GM23338 (cell line): ENCODE measurements around the gene GAL3ST2. TPM values are rescaled to one million over a fixed set of nuclear protein-coding genes. Genes with fewer than 3 reads are reported as not detected.
"Not testable (repeated sequence)": the region's sequence is repeated elsewhere in the genome, so short reads cannot be mapped to it uniquely, and the experiment has no call there.

Experiments
- ATAC-seq: fragments of 200-7000 bp; cut with Tn5 transposase; 3 replicates; pipeline ENCODE4 v1.9.1; 2020
- DNase-seq: peaks from one replicate; pipeline ENCODE4 v3.0.0-alpha.2; 2015; ENCODE audit warnings: low spot score
- H2AFZ ChIP-seq: fragments of 200-600 bp; sonication (generic); 2 replicates; pipeline ENCODE4 v1.8.0; 2016; ENCODE audit warnings: antibody characterized with exemption, mild to moderate bottlenecking, moderate library complexity
- H3F3A ChIP-seq: fragments of 200-600 bp; sonication (generic); replicated peaks from 2 replicates; pipeline ENCODE4 v1.8.0; 2017; ENCODE audit warnings: antibody characterized with exemption, mixed run types, low read depth
- H3K27ac ChIP-seq: fragments of 200-600 bp; sonication (generic); 2 replicates; pipeline ENCODE4 v1.6.1; 2016; ENCODE audit warnings: low read depth
- H3K27me3 ChIP-seq: fragments of 200-600 bp; sonication (generic); 2 replicates; pipeline ENCODE4 v1.8.0; 2016; ENCODE audit warnings: mild to moderate bottlenecking, mixed run types, moderate library complexity; ENCODE audit not compliant: insufficient read depth
- H3K36me3 ChIP-seq: fragments of 200-600 bp; sonication (generic); 2 replicates; pipeline ENCODE4 v1.8.0; 2016; ENCODE audit warnings: mild to moderate bottlenecking; ENCODE audit not compliant: insufficient read depth
- H3K4me1 ChIP-seq: fragments of 200-600 bp; sonication (generic); 2 replicates; pipeline ENCODE4 v1.8.0; 2016; ENCODE audit warnings: mild to moderate bottlenecking, moderate library complexity; ENCODE audit not compliant: insufficient read depth
- H3K4me2 ChIP-seq: fragments of 200-600 bp; sonication (generic); 2 replicates; pipeline ENCODE4 v1.7.1; 2017; ENCODE audit warnings: mixed run types
- H3K4me3 ChIP-seq: fragments of 200-600 bp; sonication (generic); 2 replicates; pipeline ENCODE4 v1.6.1; 2016; ENCODE audit warnings: mixed run types
- H3K79me2 ChIP-seq: fragments of 200-600 bp; sonication (generic); replicated peaks from 2 replicates; pipeline ENCODE4 v1.8.0; 2017; ENCODE audit warnings: mild to moderate bottlenecking; ENCODE audit not compliant: insufficient read depth
- H3K9me2 ChIP-seq: fragments of 200-600 bp; sonication (generic); 2 replicates; pipeline ENCODE4 v1.8.0; 2017; ENCODE audit not compliant: insufficient read depth
- H4K20me1 ChIP-seq: fragments of 200-600 bp; sonication (generic); replicated peaks from 2 replicates; pipeline ENCODE4 v1.8.0; 2017; ENCODE audit warnings: mild to moderate bottlenecking; ENCODE audit not compliant: insufficient read depth
- H3K27ac Mint-ChIP-seq: 2 replicates; pipeline ENCODE4 v1.8.0; 2020; ENCODE audit warnings: inconsistent platforms, mild to moderate bottlenecking, moderate library complexity, mixed read lengths
- H3K27me3 Mint-ChIP-seq: 3 replicates; pipeline ENCODE4 v1.8.0; 2022; ENCODE audit warnings: low read depth, mild to moderate bottlenecking, moderate library complexity, mixed read lengths, inconsistent platforms; ENCODE audit not compliant: insufficient read depth, poor library complexity
- H3K36me3 Mint-ChIP-seq: 3 replicates; pipeline ENCODE4 v1.8.0; 2021; ENCODE audit warnings: low read depth, mild to moderate bottlenecking, inconsistent platforms, moderate library complexity, mixed read lengths
- H3K4me1 Mint-ChIP-seq: 3 replicates; pipeline ENCODE4 v1.8.0; 2020; ENCODE audit warnings: mild to moderate bottlenecking, inconsistent platforms, mixed read lengths
- H3K4me3 Mint-ChIP-seq: 3 replicates; pipeline ENCODE4 v1.8.0; 2021; ENCODE audit warnings: moderate library complexity, mild to moderate bottlenecking, inconsistent platforms, mixed read lengths
- H3K9me3 Mint-ChIP-seq: 3 replicates; pipeline ENCODE4 v1.8.0; 2020; ENCODE audit warnings: moderate library complexity, mild to moderate bottlenecking, inconsistent platforms, mixed read lengths
- CTCF ChIP-seq, 2 experiments: fragments of 200-600 bp in 1 of 2; sonication (generic) in 1 of 2; conservative IDR thresholded peaks; 2 replicates each; pipeline versions ENCODE4 v1.5.1 to v1.6.1; 2016 to 2017; ENCODE audit warnings: antibody characterized with exemption in 2 of 2, low read depth in 2 of 2, mild to moderate bottlenecking in 2 of 2, moderate library complexity in 1 of 2
- ETS1 ChIP-seq: IDR thresholded peaks from 2 replicates; pipeline ENCODE4 v1.6.1; 2016; ENCODE audit warnings: antibody characterized with exemption
- EZH2phosphoT487 ChIP-seq: fragments of 200-600 bp; sonication (generic); IDR thresholded peaks from one replicate; pipeline ENCODE4 v1.8.1; 2018; ENCODE audit warnings: antibody characterized with exemption; ENCODE audit not compliant: unreplicated experiment
- NANOG ChIP-seq: IDR thresholded peaks from 2 replicates; pipeline ENCODE4 v1.6.1; 2016; ENCODE audit warnings: antibody characterized with exemption, borderline replicate concordance
- POLR2AphosphoS5 ChIP-seq: IDR thresholded peaks from 2 replicates; pipeline ENCODE4 v1.6.1; 2016; ENCODE audit warnings: antibody characterized with exemption, low read depth
- REST ChIP-seq: IDR thresholded peaks from one replicate; pipeline ENCODE4 v1.6.1; 2018; ENCODE audit warnings: antibody characterized with exemption; ENCODE audit not compliant: unreplicated experiment
- STAT1 ChIP-seq: IDR thresholded peaks from one replicate; pipeline ENCODE4 v1.6.1; 2016; ENCODE audit warnings: antibody characterized with exemption; ENCODE audit not compliant: unreplicated experiment
- ZNF331 ChIP-seq: fragments of 250-450 bp; sonication (Bioruptor Pico); IDR thresholded peaks from 2 replicates; pipeline ENCODE4 v1.5.0; 2020; ENCODE audit warnings: low read depth, mild to moderate bottlenecking, moderate library complexity
- polyA plus RNA-seq: library from polyadenylated mRNA; unstranded; fragments of >200 nt; fragmentation: Nextera tagmentation; extraction: Ambion mirVana; gene quantifications from 2 replicates; pipeline ENCODE4 v1.2.1, GENCODE V29; 2016
- total RNA-seq: library from RNA; depleted of rRNA; stranded (reverse); fragments of >200 nt; shearing (Covaris generic); gene quantifications from 2 replicates; pipeline ENCODE4 v1.2.3, GENCODE V29; 2014

Gene GAL3ST2
- total and polyA plus RNA-seq, 2 experiments from 2014 or later, result 0.19 to 0.24 TPM

- H3K79me2 ChIP-seq, H3K4me2 ChIP-seq, H3K4me3 Mint-ChIP-seq, H3K36me3 ChIP-seq, DNase-seq, ATAC-seq, H3K4me1 ChIP-seq, H3K9me2 ChIP-seq, H3F3A ChIP-seq, H3K4me1 Mint-ChIP-seq, H4K20me1 ChIP-seq, H2AFZ ChIP-seq, H3K4me3 ChIP-seq, H3K27ac ChIP-seq, H3K27ac Mint-ChIP-seq, H3K36me3 Mint-ChIP-seq, H3K9me3 Mint-ChIP-seq: not testable (repeated sequence)
- H3K27me3 ChIP-seq, result peaks cover 23% of the 10 kb centered on the region
- peaks cover 22% of the 10 kb centered on the region for H3K27me3 Mint-ChIP-seq
These were observed 23.7 kb downstream of the GAL3ST2 start for GRCh38 chr2:241800198-241800903.

GRCh38 chr2:241801611-241802420 is 25.2 kb downstream of the GAL3ST2 start:
- Histone ChIP-seq H3F3A (no peaks in the 10 kb centered on the region), H3K4me2 (0 out of 2 replicates have a peak overlapping the region, but pooled peaks have one; percentile 51), H3K27ac (no peak overlapping the region), H3K4me3 (no peak overlapping the region), H3K79me2 (no peaks in the 10 kb centered on the region), H3K27me3 (peaks cover 23% of the 10 kb centered on the region), H3K36me3 (no peaks in the 10 kb centered on the region), H4K20me1 (no peaks in the 10 kb centered on the region), H3K4me1 (peaks cover 9% of the 10 kb centered on the region; the same call in 1 of the 2 replicates), H3K9me2 (no peaks in the 10 kb centered on the region), H2AFZ (peak overlapping the region; percentile 72; the same call in 1 of the 2 replicates)
- H3K36me3 Mint-ChIP-seq, result no peaks in the 10 kb centered on the region; the same call in 2 of the 3 replicates
- H3K27ac Mint-ChIP-seq, result no peak overlapping the region
- no peak overlapping the region for H3K4me3 Mint-ChIP-seq
- no peaks in the 10 kb centered on the region for H3K9me3 Mint-ChIP-seq
- ATAC-seq (peak; percentile 68), DNase-seq (peak; percentile 61)
- peaks cover 5% of the 10 kb centered on the region; the same call in 2 of the 3 replicates for H3K4me1 Mint-ChIP-seq
- peaks cover 22% of the 10 kb centered on the region for H3K27me3 Mint-ChIP-seq
- TF ChIP-seq REST (no peak), EZH2phosphoT487 (no peak), CTCF (conservative IDR thresholded peaks at IDR 0.05; ENCODE audit: low read depth in 2 of 2) (no peak), STAT1 (no peak), ETS1 (no peak), POLR2AphosphoS5 (no peak), NANOG (no peak), ZNF331 (CRISPR knock-in tag) (no peak)
